IMR-90 (cell line): ENCODE results near the gene HOXD10. TPM values are rescaled to one million over a fixed set of nuclear protein-coding genes. Genes with fewer than 3 reads are reported as not detected.

Experiments used
- ATAC-seq: fragments of 200-7000 bp; cut with Tn5 transposase; 2 replicates; pipeline ENCODE4 v1.9.1; 2020; ENCODE audit warnings: low read depth, mild to moderate bottlenecking, moderate library complexity
- BruUV-seq: library from RNA; stranded (reverse); fragments of 400-500 nt; replicated peaks from 2 replicates; lab custom pipeline; 2021; lab: Mats Ljungman, UMichigan
- CTCF ChIA-PET: fragments of 300-600 bp; formaldehyde crosslinking; extraction: SDS; loops from one replicate; lab custom pipeline; 2021; ENCODE audit warnings: antibody characterized with exemption; lab: Yijun Ruan, JAX
- POLR2A ChIA-PET: fragments of 300-600 bp; sonication (Branson Sonifier 250); formaldehyde crosslinking; loops from one replicate; lab custom pipeline; 2022; ENCODE audit warnings: antibody characterized with exemption; ENCODE audit not compliant: unreplicated experiment; lab: Charles Lee
- DNase-seq: peaks from one replicate; pipeline ENCODE4 v3.0.0; 2013
- H2AFZ ChIP-seq: replicated peaks from 2 replicates; pipeline ENCODE3; 2013; ENCODE audit warnings: low read length, mild to moderate bottlenecking; ENCODE audit not compliant: poor library complexity
- H2AK5ac ChIP-seq: 2 replicates; pipeline ENCODE4 v1.6.1; 2013; ENCODE audit warnings: low read depth, low read length, inconsistent platforms
- H2AK9ac ChIP-seq: replicated peaks from 2 replicates; pipeline ENCODE3; 2013; ENCODE audit warnings: mild to moderate bottlenecking, low read depth, low read length, moderate library complexity; ENCODE audit not compliant: poor library complexity
- H2BK120ac ChIP-seq: 2 replicates; pipeline ENCODE4 v1.6.1; 2013; ENCODE audit warnings: low read depth, low read length, inconsistent platforms
- H2BK15ac ChIP-seq: 3 replicates; pipeline ENCODE4 v1.6.1; 2013; ENCODE audit warnings: low read depth, low read length, inconsistent platforms
- H2BK20ac ChIP-seq: 2 replicates; pipeline ENCODE4 v1.6.1; 2013; ENCODE audit warnings: low read depth, mild to moderate bottlenecking, inconsistent platforms, low read length, moderate library complexity
- H2BK5ac ChIP-seq: 2 replicates; pipeline ENCODE4 v1.6.1; 2013; ENCODE audit warnings: mild to moderate bottlenecking, low read depth, low read length, inconsistent platforms; ENCODE audit not compliant: poor library complexity, severe bottlenecking
- H3K14ac ChIP-seq: replicated peaks from 2 replicates; pipeline ENCODE4 v1.6.1; 2013; ENCODE audit warnings: low read depth, low read length, inconsistent platforms
- H3K18ac ChIP-seq: 2 replicates; pipeline ENCODE4 v1.6.1; 2013; ENCODE audit warnings: low read depth, low read length, control low read depth
- H3K23ac ChIP-seq: 2 replicates; pipeline ENCODE4 v1.6.1; 2013; ENCODE audit warnings: low read depth, low read length, inconsistent platforms
- H3K27ac ChIP-seq: 2 replicates; pipeline ENCODE4 v1.5.1; 2013; ENCODE audit warnings: mild to moderate bottlenecking, control low read depth, low read length; ENCODE audit not compliant: insufficient read depth
- H3K27me3 ChIP-seq: 2 replicates; pipeline ENCODE4 v1.6.1; 2013; ENCODE audit warnings: low read length; ENCODE audit not compliant: control insufficient read depth, insufficient read depth
- H3K36me3 ChIP-seq: 2 replicates; pipeline ENCODE4 v1.6.1; 2013; ENCODE audit warnings: low read length, mixed read lengths; ENCODE audit not compliant: control insufficient read depth, insufficient read depth
- H3K4ac ChIP-seq: 2 replicates; pipeline ENCODE4 v1.6.1; 2013; ENCODE audit warnings: low read depth, low read length, inconsistent platforms
- H3K4me1 ChIP-seq: 2 replicates; pipeline ENCODE4 v1.6.1; 2013; ENCODE audit warnings: low read length, mixed read lengths; ENCODE audit not compliant: control insufficient read depth, insufficient read depth
- H3K4me2 ChIP-seq: 2 replicates; pipeline ENCODE4 v1.6.1; 2013; ENCODE audit warnings: low read depth, mild to moderate bottlenecking, control low read depth, low read length, moderate library complexity
- H3K4me3 ChIP-seq: 2 replicates; pipeline ENCODE4 v1.5.1; 2013; ENCODE audit warnings: low read depth, mild to moderate bottlenecking, control low read depth, low read length, moderate library complexity; ENCODE audit not compliant: insufficient read depth
- H3K56ac ChIP-seq: 2 replicates; pipeline ENCODE4 v1.6.1; 2013; ENCODE audit warnings: low read length, inconsistent platforms; ENCODE audit not compliant: insufficient read depth; ENCODE audit errors: extremely low read depth
- H3K79me1 ChIP-seq, 2 experiments: 2 replicates each; pipeline ENCODE4 v1.6.1; 2013; ENCODE audit warnings: low read length in 2 of 2, inconsistent platforms in 1 of 2, low read depth in 1 of 2
- H3K9ac ChIP-seq: 2 replicates; pipeline ENCODE4 v1.6.1; 2013; ENCODE audit warnings: low read depth, low read length, control low read depth
- H3K9me1 ChIP-seq: 2 replicates; pipeline ENCODE4 v1.6.1; 2013; ENCODE audit warnings: low read length, inconsistent platforms; ENCODE audit not compliant: insufficient read depth
- H3K9me3 ChIP-seq: 2 replicates; pipeline ENCODE4 v1.6.1; 2013; ENCODE audit warnings: low read length; ENCODE audit not compliant: control insufficient read depth, insufficient read depth
- H4K20me1 ChIP-seq: 2 replicates; pipeline ENCODE4 v1.6.1; 2013; ENCODE audit warnings: low read length, inconsistent platforms; ENCODE audit not compliant: insufficient read depth
- H4K5ac ChIP-seq: 2 replicates; pipeline ENCODE4 v1.6.1; 2013; ENCODE audit warnings: mild to moderate bottlenecking, low read depth, low read length, control low read depth
- H4K8ac ChIP-seq, 2 experiments: 2 replicates each; pipeline ENCODE4 v1.6.1; 2013; ENCODE audit warnings: low read depth in 2 of 2, low read length in 2 of 2, control low read depth in 1 of 2, inconsistent platforms in 1 of 2
- H4K91ac ChIP-seq: 2 replicates; pipeline ENCODE4 v1.6.1; 2013; ENCODE audit warnings: low read depth, low read length, inconsistent platforms; ENCODE audit not compliant: insufficient read depth
- CEBPB ChIP-seq: IDR thresholded peaks from 2 replicates; pipeline ENCODE4 v1.6.1; 2012; ENCODE audit warnings: low read depth, low read length, improper control_type of control experiment
- WGBS, 2 experiments: methylation state at CpG; one replicate each; pipeline versions ENCODE4 v1.1.5 to v1.1.7; 2013; ENCODE audit warnings: missing lambda C conversion rate in 2 of 2; ENCODE audit not compliant: insufficient read length in 1 of 2; ENCODE audit errors: extremely low coverage in 2 of 2; 5-methylcytosine and 5-hydroxymethylcytosine counted together
- dilution Hi-C: fragments of 300-500 bp; cut with HindIII; formaldehyde crosslinking; loops from one replicate; pipeline ENCODE4 v1.14.3; 2018; ENCODE audit warnings: low sequenced_read_pairs; ENCODE audit not compliant: unreplicated experiment
- in situ Hi-C: fragments of 300-500 bp; cut with MboI; formaldehyde crosslinking; loops from 3 replicates; pipeline ENCODE4 v1.14.3; 2019; ENCODE audit warnings: low sequenced_read_pairs, inconsistent platforms, mixed read lengths
- intact Hi-C: fragments of 100-400 bp; cut with micrococcal nuclease; formaldehyde crosslinking; loops from 2 replicates; pipeline ENCODE4 v1.10.0; 2022
- polyA plus RNA-seq, 3 experiments: library from polyadenylated mRNA; depleted of rRNA; stranded (reverse); fragments of >200 nt; gene quantifications; 2 replicates each; pipeline ENCODE4 v1.2.3, GENCODE V29; 2012; ENCODE audit warnings: low replicate concordance in 1 of 3
- total RNA-seq: library from RNA; depleted of rRNA; stranded (reverse); fragments of >200 nt; gene quantifications from 2 replicates; pipeline ENCODE4 v1.2.3, GENCODE V29; 2012

HOXD10 gene
- total and polyA plus RNA-seq, 2 of the 4 experiments (the other 2 are of a cell fraction) = not detected

DNA sequence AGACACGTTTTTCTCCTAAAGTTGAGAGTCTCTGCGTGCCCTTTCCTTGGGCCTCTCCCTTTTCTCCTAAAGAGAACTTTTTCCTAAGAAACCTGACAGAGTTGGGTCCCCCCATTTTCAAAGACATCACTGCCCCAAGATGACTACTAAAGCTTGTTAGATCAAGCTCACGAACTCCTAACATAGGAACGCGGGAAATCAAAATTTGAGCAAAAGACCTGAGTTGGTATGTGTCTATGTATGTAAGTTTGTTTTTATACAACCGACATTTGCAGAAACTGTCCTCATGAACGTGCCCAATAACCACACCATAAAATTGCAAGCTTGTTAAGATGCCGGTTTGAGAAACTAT lies 22.7 kb upstream of the HOXD10 start:
- Histone ChIP-seq H3K9me3 (peaks cover 9% of the 10 kb centered on the region), H2AFZ (no peak overlapping the region), H3K18ac (no peak overlapping the region), H3K36me3 (no peaks in the 10 kb centered on the region), H3K9ac (no peak overlapping the region), H4K91ac (no peak overlapping the region), H3K23ac (no peak overlapping the region), H2AK5ac (no peak overlapping the region), H4K5ac (no peak overlapping the region), H3K14ac (no peak overlapping the region), H3K79me1 (no peaks in the 10 kb centered on the region), H3K27me3 (peaks cover 91% of the 10 kb centered on the region), H4K20me1 (no peaks in the 10 kb centered on the region), H2BK20ac (no peak overlapping the region), H3K4me3 (no peak overlapping the region), H3K4me2 (no peak overlapping the region), H3K27ac (no peak overlapping the region), H4K8ac (no peak overlapping the region), H3K9me1 (no peaks in the 10 kb centered on the region), H2BK5ac (no peak overlapping the region), H2BK15ac (no peak overlapping the region), H3K4ac (no peak overlapping the region), H3K56ac (no peak overlapping the region), H2BK120ac (no peak overlapping the region), H2AK9ac (no peak overlapping the region), H3K4me1 (peaks cover 3% of the 10 kb centered on the region; the same call in 1 of the 2 replicates)
- dilution Hi-C loops (no loop called here), in situ Hi-C loops (loop anchor here (10.0 to 25.0 kb wide), 4 partner anchors 409 to 1357 kb away; no protein-coding TSS in a partner anchor), intact Hi-C loops (loop anchor here (10.0 kb wide), 1 partner anchor 1389 kb away; no protein-coding TSS in a partner anchor)
- ChIA-PET POLR2A (no interaction called here), CTCF (interaction anchor here (1.5 kb wide), 1 partner anchor 404 kb away, joined by 5 read pairs; no protein-coding TSS in a partner anchor)
- no peak for ATAC-seq
- BruUV-seq = no TSS peak
- TF ChIP-seq CEBPB = no peak
- no CpG with 5 or more reads among the region's 8 CpGs for WGBS, 2 experiments
- DNase-seq = no peak
